AG09319 (cell line): Measurements from ENCODE around the gene PPM1J.

Source experiments
- DNase-seq: peaks from one replicate; pipeline ENCODE4 v3.0.0-alpha.2; 2010; ENCODE audit warnings: low read depth; ENCODE audit errors: extremely low read depth
- CTCF ChIP-seq: IDR thresholded peaks from 2 replicates; pipeline ENCODE4 v1.5.1; 2011; ENCODE audit warnings: low read depth, mild to moderate bottlenecking, inconsistent platforms, low read length, moderate library complexity

Gene PPM1J

GRCh38 chr1:112697781-112698201, 17.3 kb downstream of the PPM1J start:
- no peak for TF ChIP-seq CTCF
- DNase-seq, result no peak

- DNase-seq, result no peak
- no peak for TF ChIP-seq CTCF
Measured at GRCh38 chr1:112696578-112697314, 18.4 kb downstream of the PPM1J start.

GRCh38 chr1:112695276-112695675, 19.9 kb downstream of the PPM1J start:
- no peak for TF ChIP-seq CTCF
- DNase-seq, result no peak

GRCh38 chr1:112694363-112694929, 20.7 kb downstream of the PPM1J start:
- DNase-seq, result no peak
- TF ChIP-seq CTCF, result no peak

GRCh38 chr1:112693821-112694220, 21.3 kb downstream of the PPM1J start:
- TF ChIP-seq CTCF, result no peak
- no peak for DNase-seq

GRCh38 chr1:112692681-112693080, 22.5 kb downstream of the PPM1J start:
- no peak for DNase-seq
- no peak for TF ChIP-seq CTCF

GRCh38 chr1:112689842-112690237, 25.3 kb downstream of the PPM1J start:
- DNase-seq, result no peak
- TF ChIP-seq CTCF, result no peak
